ENCODE results near the gene SHISA2.

The SHISA2 gene

DNA sequence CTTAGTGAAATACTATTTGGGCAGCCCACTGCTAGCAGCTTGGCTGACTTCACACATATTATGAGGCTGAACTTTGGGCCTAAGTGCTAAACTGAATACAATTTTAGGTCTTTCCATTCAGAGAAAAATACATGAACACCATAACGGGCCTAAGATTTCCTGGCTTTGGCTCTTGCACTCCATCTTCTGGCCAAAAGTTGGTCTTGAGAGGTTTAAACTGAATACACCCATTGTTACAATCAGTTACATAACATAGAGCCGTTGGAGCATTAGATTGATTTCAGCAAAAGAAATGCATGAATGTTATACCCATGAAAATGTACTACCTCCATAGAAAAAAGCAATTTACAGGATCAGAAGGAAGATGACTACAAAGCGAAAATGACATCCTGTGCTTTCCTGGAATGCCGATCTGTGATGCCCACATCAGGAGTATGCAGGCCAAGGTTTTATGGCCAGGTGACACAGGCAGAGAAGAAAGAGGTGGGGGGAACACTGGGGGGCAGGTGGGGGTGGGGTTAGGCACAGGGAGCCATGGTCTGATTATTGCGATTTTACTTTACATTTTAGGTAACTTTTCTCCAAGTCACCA is 11.1 kb upstream of the SHISA2 start:
- Histone ChIP-seq H3K9me3 (ENCODE audit: control insufficient read depth, insufficient read depth, low read depth, low read length) (no peaks in the 10 kb centered on the region), H3K27ac (ENCODE audit: extremely low read depth, low read depth, low read length) (no peak overlapping the region), H3K4me3 (ENCODE audit: low read depth, low read length) (no peak overlapping the region), H3K36me3 (ENCODE audit: control insufficient read depth in 2 of 2, insufficient read depth in 1 of 2, low read length in 2 of 2) (no peaks in the 10 kb centered on the region), H3K4me1 (ENCODE audit: control insufficient read depth, insufficient read depth, low read length) (no peaks in the 10 kb centered on the region)
- POLR2A ChIA-PET: no interaction called here
- TF ChIP-seq ZNF654 (tag by site-specific recombination; IDR thresholded peaks at IDR 0.05; ENCODE audit: low read depth): peak; percentile 88
- no peak for TF ChIP-seq ZNF596 (tag by site-specific recombination; IDR thresholded peaks at IDR 0.05)
- TF ChIP-seq, protein P1, sequence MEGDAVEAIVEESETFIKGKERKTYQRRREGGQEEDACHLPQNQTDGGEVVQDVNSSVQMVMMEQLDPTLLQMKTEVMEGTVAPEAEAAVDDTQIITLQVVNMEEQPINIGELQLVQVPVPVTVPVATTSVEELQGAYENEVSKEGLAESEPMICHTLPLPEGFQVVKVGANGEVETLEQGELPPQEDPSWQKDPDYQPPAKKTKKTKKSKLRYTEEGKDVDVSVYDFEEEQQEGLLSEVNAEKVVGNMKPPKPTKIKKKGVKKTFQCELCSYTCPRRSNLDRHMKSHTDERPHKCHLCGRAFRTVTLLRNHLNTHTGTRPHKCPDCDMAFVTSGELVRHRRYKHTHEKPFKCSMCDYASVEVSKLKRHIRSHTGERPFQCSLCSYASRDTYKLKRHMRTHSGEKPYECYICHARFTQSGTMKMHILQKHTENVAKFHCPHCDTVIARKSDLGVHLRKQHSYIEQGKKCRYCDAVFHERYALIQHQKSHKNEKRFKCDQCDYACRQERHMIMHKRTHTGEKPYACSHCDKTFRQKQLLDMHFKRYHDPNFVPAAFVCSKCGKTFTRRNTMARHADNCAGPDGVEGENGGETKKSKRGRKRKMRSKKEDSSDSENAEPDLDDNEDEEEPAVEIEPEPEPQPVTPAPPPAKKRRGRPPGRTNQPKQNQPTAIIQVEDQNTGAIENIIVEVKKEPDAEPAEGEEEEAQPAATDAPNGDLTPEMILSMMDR (tag by site-specific recombination; IDR thresholded peaks at IDR 0.05): peak; percentile 12; the same call in 1 of the 2 replicates
- CTCF ChIA-PET: interaction anchor here (1.6 kb wide), 1 partner anchor 9 kb away, joined by 9 read pairs; no protein-coding TSS in a partner anchor

DNA sequence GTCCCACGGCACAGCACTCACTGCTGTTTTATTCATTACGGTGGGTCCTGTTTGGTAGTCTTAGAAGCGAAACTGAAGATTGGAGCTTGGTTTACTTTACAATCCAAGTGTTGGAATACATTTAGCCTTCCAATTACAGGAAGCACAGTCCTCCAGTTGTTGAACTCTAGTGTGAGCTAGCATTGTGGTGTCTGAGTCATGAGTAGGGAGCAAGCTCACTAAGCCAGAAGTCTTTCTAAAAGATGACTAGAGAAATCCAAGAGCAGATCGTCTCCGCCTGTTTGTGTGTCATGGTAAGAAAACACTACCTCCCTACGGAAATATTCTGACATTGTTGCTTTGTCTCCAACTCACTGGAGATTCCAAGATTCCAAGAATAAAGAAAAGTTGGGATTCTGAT is 10.1 kb upstream of the SHISA2 start:
- TF ChIP-seq PRDM1 (tag by site-specific recombination; IDR thresholded peaks at IDR 0.05) (no peak), HOXD13 (CRISPR knock-in tag; IDR thresholded peaks at IDR 0.05; ENCODE audit: borderline replicate concordance) (no peak), ZNF521 (tag by site-specific recombination; IDR thresholded peaks at IDR 0.05) (no peak), ZNF837 (tag by site-specific recombination; IDR thresholded peaks at IDR 0.05) (no peak), ZNF184 (tag by site-specific recombination; IDR thresholded peaks at IDR 0.05) (no peak), ZNF354C (tag by site-specific recombination; IDR thresholded peaks at IDR 0.05; ENCODE audit: borderline replicate concordance, low read depth) (no peak), ZNF169 (tag by site-specific recombination; IDR thresholded peaks at IDR 0.05) (no peak), ZNF621 (tag by site-specific recombination; IDR thresholded peaks at IDR 0.05) (no peak), ZNF629 (tag by site-specific recombination; IDR thresholded peaks at IDR 0.05) (no peak), ZNF473 (tag by site-specific recombination; IDR thresholded peaks at IDR 0.05) (no peak), ZBTB20 (tag by site-specific recombination; IDR thresholded peaks at IDR 0.05) (no peak), ZSCAN23 (tag by site-specific recombination; IDR thresholded peaks at IDR 0.05) (no peak), ZNF157 (tag by site-specific recombination; IDR thresholded peaks at IDR 0.05) (no peak), ZFP37 (tag by site-specific recombination; IDR thresholded peaks at IDR 0.05) (no peak), ZNF174 (tag by site-specific recombination; IDR thresholded peaks at IDR 0.05) (no peak)
- TF ChIP-seq, protein P2, sequence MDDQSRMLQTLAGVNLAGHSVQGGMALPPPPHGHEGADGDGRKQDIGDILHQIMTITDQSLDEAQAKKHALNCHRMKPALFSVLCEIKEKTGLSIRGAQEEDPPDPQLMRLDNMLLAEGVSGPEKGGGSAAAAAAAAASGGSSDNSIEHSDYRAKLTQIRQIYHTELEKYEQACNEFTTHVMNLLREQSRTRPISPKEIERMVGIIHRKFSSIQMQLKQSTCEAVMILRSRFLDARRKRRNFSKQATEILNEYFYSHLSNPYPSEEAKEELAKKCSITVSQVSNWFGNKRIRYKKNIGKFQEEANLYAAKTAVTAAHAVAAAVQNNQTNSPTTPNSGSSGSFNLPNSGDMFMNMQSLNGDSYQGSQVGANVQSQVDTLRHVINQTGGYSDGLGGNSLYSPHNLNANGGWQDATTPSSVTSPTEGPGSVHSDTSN (CRISPR knock-in tag; IDR thresholded peaks at IDR 0.05): no peak
- TF ChIP-seq, protein P3, sequence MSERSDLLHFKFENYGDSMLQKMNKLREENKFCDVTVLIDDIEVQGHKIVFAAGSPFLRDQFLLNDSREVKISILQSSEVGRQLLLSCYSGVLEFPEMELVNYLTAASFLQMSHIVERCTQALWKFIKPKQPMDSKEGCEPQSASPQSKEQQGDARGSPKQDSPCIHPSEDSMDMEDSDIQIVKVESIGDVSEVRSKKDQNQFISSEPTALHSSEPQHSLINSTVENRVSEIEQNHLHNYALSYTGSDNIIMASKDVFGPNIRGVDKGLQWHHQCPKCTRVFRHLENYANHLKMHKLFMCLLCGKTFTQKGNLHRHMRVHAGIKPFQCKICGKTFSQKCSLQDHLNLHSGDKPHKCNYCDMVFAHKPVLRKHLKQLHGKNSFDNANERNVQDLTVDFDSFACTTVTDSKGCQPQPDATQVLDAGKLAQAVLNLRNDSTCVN (tag by site-specific recombination; optimal IDR thresholded peaks at IDR 0.05): no peak
- Histone ChIP-seq H3K36me3 (ENCODE audit: control insufficient read depth in 2 of 2, insufficient read depth in 1 of 2, low read length in 2 of 2) (no peaks in the 10 kb centered on the region), H3K27ac (ENCODE audit: extremely low read depth, low read depth, low read length) (no peak overlapping the region), H3K9me3 (ENCODE audit: control insufficient read depth, insufficient read depth, low read depth, low read length) (no peaks in the 10 kb centered on the region), H3K4me1 (ENCODE audit: control insufficient read depth, insufficient read depth, low read length) (no peaks in the 10 kb centered on the region), H3K4me3 (ENCODE audit: low read depth, low read length) (no peak overlapping the region)
- CTCF ChIA-PET: interaction anchor here (0.7 to 1.6 kb wide), 6 partner anchors 10 to 577 kb away, joined by 3 to 9 read pairs (median 4); no protein-coding TSS in a partner anchor
- POLR2A ChIA-PET: no interaction called here

Data from HEK293 (cell line).